ENCODE data around the gene BMPER.

DNA sequence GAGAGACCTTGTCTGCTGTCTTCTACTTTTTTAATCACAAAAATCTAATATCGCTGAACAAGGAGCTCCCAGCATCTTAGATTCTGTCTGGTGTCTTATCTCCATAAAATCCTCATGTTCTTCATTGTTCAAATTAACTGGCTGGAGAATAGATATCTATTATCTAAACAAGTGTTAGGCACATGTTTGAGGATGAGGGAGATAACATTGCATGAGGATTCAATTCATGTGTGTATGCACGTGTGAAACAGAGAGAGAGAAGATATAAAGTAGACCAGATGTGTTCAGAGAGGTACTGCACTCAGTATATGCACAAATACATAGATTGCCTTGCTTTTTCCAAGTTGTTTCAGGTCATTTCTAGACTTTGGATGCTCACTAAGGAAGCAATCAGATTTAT lies 5.4 kb downstream of the BMPER start:
- TF ChIP-seq, protein P1, sequence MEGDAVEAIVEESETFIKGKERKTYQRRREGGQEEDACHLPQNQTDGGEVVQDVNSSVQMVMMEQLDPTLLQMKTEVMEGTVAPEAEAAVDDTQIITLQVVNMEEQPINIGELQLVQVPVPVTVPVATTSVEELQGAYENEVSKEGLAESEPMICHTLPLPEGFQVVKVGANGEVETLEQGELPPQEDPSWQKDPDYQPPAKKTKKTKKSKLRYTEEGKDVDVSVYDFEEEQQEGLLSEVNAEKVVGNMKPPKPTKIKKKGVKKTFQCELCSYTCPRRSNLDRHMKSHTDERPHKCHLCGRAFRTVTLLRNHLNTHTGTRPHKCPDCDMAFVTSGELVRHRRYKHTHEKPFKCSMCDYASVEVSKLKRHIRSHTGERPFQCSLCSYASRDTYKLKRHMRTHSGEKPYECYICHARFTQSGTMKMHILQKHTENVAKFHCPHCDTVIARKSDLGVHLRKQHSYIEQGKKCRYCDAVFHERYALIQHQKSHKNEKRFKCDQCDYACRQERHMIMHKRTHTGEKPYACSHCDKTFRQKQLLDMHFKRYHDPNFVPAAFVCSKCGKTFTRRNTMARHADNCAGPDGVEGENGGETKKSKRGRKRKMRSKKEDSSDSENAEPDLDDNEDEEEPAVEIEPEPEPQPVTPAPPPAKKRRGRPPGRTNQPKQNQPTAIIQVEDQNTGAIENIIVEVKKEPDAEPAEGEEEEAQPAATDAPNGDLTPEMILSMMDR (IDR thresholded peaks at IDR 0.05), result no peak
- TF ChIP-seq POLR2A (IDR thresholded peaks at IDR 0.05), result no peak

Data from lower leg skin (tissue), 3 donors.